ENCODE results near the gene SDK1. TPM values are rescaled to one million over a fixed set of nuclear protein-coding genes. Genes with fewer than 3 reads are reported as not detected.

The SDK1 gene
- total RNA-seq, 1 donor from 2014 or later = 3.9 TPM

DNA sequence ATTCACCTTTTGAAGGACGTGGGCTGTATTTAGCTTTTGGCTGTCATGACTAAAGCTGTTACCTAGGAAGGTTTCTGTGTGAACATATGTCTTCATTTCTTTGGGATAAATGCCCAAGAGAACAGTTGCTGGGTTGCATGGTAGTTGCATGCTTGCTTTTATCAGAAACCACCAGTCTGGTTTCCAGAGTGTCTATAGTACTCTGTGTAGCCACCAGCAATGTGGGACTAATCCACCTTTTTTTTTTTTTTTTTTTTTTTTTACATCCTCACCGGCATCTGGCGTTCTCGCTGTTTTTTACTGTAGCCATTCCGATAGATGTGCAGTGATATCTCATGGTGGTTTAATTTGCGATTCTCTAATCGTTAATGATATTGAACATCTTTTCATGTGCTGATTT, 297.8 kb downstream of the SDK1 start:
- H3K27me3 ChIP-seq (ENCODE audit: control insufficient read depth, insufficient read depth, low read length) = no peaks in the 10 kb centered on the region
- no peak for DNase-seq (ENCODE audit: low read depth)
- no peak for TF ChIP-seq CTCF (IDR thresholded peaks at IDR 0.05; ENCODE audit: insufficient read depth, low read length, poor library complexity, severe bottlenecking)
- H3K36me3 ChIP-seq (ENCODE audit: control insufficient read depth, insufficient read depth, low read length) = no peaks in the 10 kb centered on the region
- H3K4me3 ChIP-seq (ENCODE audit: low read depth, low read length) = no peak overlapping the region

DNA sequence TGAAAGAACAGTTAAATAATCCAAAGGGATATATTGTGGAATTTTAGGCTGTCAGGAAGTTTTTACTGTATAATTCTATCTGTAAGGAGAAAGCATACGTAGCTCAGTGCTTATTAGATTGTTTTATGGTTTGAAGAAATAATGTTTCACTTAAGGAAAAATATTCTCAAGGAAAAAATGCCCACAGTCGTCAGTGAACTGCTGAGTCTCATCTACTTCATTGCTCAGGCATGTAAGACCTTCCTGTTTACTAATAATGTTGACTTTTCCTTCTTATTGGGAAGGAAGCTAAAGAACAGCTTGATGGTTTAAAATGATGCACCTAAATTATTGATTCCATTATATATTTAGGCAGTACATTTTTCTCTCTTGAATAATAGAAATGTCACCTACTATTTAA, 304.2 kb downstream of the SDK1 start:
- Histone ChIP-seq H3K36me3 (ENCODE audit: control insufficient read depth, insufficient read depth, low read length) (no peaks in the 10 kb centered on the region), H3K27me3 (ENCODE audit: control insufficient read depth, insufficient read depth, low read length) (no peaks in the 10 kb centered on the region), H3K4me3 (ENCODE audit: low read depth, low read length) (no peak overlapping the region)
- no peak for DNase-seq (ENCODE audit: low read depth)
- TF ChIP-seq CTCF (IDR thresholded peaks at IDR 0.05; ENCODE audit: insufficient read depth, low read length, poor library complexity, severe bottlenecking) = no peak

- no peak for TF ChIP-seq CTCF (IDR thresholded peaks at IDR 0.05; ENCODE audit: insufficient read depth, low read length, poor library complexity, severe bottlenecking)
- no peak for DNase-seq (ENCODE audit: low read depth)
- H3K4me3 ChIP-seq (ENCODE audit: low read depth, low read length) = no peak overlapping the region
- H3K27me3 ChIP-seq (ENCODE audit: control insufficient read depth, insufficient read depth, low read length) = no peaks in the 10 kb centered on the region
- no peaks in the 10 kb centered on the region for H3K36me3 ChIP-seq (ENCODE audit: control insufficient read depth, insufficient read depth, low read length)
These were observed 305.4 kb downstream of the SDK1 start for GRCh38 chr7:3606436-3606835.

- TF ChIP-seq CTCF (IDR thresholded peaks at IDR 0.05; ENCODE audit: insufficient read depth, low read length, poor library complexity, severe bottlenecking) = no peak
- DNase-seq (ENCODE audit: low read depth) = no peak
These were observed 306.8 kb downstream of the SDK1 start for GRCh38 chr7:3607847-3608246.

DNA sequence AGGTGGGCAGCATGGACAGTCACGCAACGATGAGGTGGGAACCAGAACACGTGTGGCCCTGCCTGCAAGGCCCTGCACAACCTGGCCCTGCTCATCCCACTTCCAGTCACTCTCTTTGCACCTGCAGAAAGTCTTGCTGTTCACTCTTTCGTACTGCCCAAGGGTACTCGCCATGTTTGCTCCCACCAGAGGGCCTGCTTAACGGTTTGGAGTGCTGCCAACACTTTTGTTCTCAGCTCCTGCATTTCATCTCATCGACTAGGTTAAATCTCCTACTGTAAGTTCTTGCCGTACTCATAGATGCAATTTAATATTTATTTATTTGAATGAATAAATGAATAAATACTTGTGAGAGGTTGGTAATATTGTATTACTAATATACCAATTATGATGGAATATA, 315.3 kb downstream of the SDK1 start:
- no peak for DNase-seq (ENCODE audit: low read depth)
- H3K27me3 ChIP-seq (ENCODE audit: control insufficient read depth, insufficient read depth, low read length) = no peaks in the 10 kb centered on the region
- TF ChIP-seq CTCF (IDR thresholded peaks at IDR 0.05; ENCODE audit: insufficient read depth, low read length, poor library complexity, severe bottlenecking) = no peak
- H3K4me3 ChIP-seq (ENCODE audit: low read depth, low read length) = no peak overlapping the region
- no peaks in the 10 kb centered on the region for H3K36me3 ChIP-seq (ENCODE audit: control insufficient read depth, insufficient read depth, low read length)

More at GRCh38 chr7:3607847-3608246, 306.8 kb downstream of the SDK1 start:
- no peaks in the 10 kb centered on the region for H3K27me3 ChIP-seq (ENCODE audit: control insufficient read depth, insufficient read depth, low read length)
- H3K4me3 ChIP-seq (ENCODE audit: low read depth, low read length) = no peak overlapping the region
- H3K36me3 ChIP-seq (ENCODE audit: control insufficient read depth, insufficient read depth, low read length) = no peaks in the 10 kb centered on the region

- no peaks in the 10 kb centered on the region for H3K27me3 ChIP-seq (ENCODE audit: control insufficient read depth, insufficient read depth, low read length)
- TF ChIP-seq CTCF (IDR thresholded peaks at IDR 0.05; ENCODE audit: insufficient read depth, low read length, poor library complexity, severe bottlenecking) = no peak
- no peak for DNase-seq (ENCODE audit: low read depth)
- no peak overlapping the region for H3K4me3 ChIP-seq (ENCODE audit: low read depth, low read length)
- no peaks in the 10 kb centered on the region for H3K36me3 ChIP-seq (ENCODE audit: control insufficient read depth, insufficient read depth, low read length)
These were observed 329.0 kb downstream of the SDK1 start for GRCh38 chr7:3630081-3630480.

Measured in kidney epithelial cell (primary cell).